Body of pancreas (tissue), 4 donors: ENCODE data around the gene CRB3.

Experiments used
- POLR2A ChIP-seq, 3 donors: fragments of 450-650 bp; IDR thresholded peaks; one replicate each; pipeline ENCODE4 v1.6.1; 2016; ENCODE audit warnings: antibody characterized with exemption in 3 of 3, mild to moderate bottlenecking in 2 of 3
- TF ChIP-seq, protein P1 (sequence below), 7 experiments: fragments of 450-650 bp in 4 of 7; fragments of 200-600 bp in 3 of 7; sonication (generic) in 3 of 7; IDR thresholded peaks; one replicate each; pipeline ENCODE4 v1.5.1; 2016 to 2019; ENCODE audit warnings: antibody characterized with exemption in 7 of 7

DNA sequence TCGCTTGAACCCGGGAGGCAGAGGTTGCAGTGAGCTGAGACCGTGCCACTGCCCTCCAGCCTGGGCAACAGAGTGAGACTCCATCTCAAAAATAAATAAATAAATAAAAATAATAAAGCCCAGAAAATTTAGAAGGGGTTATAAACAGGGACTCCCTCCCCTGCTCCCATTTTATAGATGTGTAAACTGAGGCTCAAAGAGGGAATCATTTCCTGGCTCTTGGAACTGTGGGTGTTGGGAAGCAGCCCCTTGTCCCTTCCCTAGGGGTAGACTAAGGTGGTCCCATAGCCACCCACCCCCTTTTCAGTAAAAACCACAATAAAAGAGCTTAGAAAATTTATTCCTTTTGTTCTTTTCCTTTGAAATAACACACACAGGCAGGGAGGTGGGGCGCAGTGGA is 24.3 kb upstream of the CRB3 start:
- no peak for TF ChIP-seq POLR2A (IDR thresholded peaks at IDR 0.05)
- TF ChIP-seq, protein P1, sequence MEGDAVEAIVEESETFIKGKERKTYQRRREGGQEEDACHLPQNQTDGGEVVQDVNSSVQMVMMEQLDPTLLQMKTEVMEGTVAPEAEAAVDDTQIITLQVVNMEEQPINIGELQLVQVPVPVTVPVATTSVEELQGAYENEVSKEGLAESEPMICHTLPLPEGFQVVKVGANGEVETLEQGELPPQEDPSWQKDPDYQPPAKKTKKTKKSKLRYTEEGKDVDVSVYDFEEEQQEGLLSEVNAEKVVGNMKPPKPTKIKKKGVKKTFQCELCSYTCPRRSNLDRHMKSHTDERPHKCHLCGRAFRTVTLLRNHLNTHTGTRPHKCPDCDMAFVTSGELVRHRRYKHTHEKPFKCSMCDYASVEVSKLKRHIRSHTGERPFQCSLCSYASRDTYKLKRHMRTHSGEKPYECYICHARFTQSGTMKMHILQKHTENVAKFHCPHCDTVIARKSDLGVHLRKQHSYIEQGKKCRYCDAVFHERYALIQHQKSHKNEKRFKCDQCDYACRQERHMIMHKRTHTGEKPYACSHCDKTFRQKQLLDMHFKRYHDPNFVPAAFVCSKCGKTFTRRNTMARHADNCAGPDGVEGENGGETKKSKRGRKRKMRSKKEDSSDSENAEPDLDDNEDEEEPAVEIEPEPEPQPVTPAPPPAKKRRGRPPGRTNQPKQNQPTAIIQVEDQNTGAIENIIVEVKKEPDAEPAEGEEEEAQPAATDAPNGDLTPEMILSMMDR (IDR thresholded peaks at IDR 0.05), result no peak
